ENCODE data around the gene PRUNE1.

The PRUNE1 gene

DNA sequence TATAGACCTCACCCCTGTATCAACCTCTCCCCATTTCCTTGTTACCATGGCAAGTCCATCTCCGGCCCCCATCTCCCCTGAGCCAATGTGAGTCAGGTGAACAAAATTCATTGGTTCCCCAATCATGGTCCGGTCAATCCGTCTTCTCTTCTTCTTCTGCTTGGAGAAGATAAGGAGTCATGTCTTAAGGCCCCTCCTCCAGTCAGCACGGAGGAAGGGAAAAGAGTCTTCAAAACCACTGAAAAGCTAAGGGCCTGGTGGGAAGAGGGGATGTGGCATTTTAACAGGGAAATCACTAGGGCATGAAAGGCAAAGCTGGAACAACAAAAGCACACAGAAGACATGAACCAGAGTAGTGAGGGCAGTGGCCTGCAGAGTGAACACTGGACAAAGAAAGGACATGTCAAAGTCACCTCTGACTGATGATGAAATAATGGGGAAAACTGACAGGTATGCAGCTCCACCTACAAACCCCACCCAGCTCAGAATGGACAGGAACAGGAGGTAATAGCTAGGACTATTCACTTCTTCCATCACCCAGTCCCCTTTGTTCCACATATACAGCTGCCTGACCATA is 46.8 kb downstream of the PRUNE1 start:
- no peak for DNase-seq

DNA sequence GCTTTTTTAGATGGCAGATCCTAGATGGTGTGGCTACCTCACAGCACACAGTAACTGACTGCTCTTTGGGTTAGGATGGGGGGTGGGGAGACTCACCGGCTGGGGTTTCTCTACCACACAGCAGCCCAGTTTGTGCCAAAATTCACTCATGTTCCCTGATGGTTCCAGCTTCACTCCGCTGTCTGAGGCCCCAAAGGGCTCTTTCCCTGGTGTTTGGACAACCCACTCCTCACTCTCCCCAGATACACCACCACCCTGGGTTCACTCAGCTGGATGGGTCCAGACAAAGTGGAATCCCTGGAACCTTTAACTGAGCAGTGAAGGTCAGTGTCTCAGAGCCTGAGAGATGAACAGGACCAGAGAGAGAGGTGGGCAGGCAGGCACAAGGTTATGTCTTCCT is 47.3 kb downstream of the PRUNE1 start:
- DNase-seq = no peak

DNA sequence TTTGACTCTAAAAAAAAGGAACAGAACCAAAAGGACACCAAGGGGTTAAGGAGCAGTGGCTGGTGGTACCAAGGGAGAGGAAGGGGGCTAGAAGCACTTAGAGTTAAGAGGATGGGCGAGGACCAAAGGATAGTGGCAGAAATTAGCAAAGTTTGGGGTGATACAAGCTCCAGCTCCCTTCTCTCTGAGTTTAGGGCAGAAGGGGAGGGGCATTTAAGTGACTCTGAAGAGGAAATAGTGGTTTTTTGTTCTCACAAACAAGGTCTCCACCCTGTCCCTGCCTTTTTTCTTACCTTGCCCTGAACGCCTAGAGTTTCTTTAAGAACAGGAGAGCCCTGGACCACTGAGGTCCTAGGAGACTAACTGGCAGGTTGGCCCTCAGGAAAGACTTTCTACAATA is 47.9 kb downstream of the PRUNE1 start:
- DNase-seq = no peak

DNA sequence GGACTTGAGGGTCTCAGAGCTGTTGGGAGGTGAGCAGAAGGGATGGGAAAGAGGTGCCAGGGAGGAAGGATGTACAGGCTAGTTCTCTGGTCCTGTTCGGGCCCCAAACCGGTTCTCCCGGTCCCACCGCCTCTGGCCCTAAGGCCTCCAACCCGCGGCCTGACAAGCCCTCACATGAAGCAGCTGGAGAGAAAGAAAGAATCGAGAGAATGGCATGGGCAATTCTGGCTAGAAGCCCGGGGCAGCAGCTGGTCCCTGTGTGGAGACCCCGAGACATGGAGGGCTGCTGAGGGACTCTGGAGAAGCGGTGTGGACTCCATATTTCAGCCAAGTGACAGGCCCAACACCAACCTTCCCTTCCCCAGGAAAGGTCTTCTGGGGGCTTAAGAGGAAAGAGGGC is 50.4 kb downstream of the PRUNE1 start:
- DNase-seq = peak in 1 of 2 donors; percentile 22

DNA sequence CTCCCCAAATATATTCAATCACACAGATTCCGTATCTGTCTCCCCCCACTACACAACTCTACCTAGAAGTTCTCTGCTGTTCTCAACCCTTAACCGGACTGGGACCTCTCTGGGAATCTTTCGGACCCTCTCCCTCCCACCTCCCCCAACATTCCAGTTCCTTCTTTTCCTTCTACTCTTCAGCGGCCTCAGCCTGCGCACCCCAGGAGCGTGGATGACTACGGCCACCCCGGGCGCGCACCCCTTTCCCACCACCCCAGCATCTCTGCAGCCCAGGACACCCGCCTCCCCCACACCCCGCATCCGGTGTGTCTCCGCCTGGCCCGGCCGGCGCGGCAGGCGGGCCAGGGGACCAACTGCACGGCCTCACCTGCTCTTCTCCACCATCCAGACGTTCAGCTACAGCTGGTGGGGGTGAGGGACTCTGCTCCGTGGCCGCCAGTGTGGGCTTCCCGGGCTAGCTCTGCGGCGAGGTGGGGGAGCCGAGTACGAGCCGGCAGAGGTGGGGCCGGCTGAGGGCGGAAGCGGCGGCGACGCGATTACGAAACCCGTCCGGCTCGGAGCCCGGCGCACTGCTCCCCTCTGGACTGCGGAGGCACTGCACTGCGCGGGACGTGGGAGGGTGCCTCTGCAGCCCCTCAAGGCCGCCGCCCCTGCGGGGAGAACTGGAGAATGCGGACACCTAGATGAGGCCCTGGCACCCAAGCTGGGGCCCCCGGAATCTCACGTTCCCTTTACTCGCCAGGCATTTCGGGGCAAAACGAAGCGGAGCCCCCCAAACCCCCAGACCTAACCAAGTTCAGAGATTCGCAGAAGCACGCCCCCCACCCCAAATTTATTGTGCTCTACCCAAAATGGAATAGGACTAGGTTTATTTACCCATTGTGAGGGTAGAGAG is 51.1 kb downstream of the PRUNE1 start, which contains the start of gene CDC42SE1:
Gene CDC42SE1 (minus strand): TSS at position 514 of the 898 bp plus-strand sequence. CDS start 3,892 bp downstream, outside the sequence.
- peak; percentile 83 to 87 for DNase-seq

DNA sequence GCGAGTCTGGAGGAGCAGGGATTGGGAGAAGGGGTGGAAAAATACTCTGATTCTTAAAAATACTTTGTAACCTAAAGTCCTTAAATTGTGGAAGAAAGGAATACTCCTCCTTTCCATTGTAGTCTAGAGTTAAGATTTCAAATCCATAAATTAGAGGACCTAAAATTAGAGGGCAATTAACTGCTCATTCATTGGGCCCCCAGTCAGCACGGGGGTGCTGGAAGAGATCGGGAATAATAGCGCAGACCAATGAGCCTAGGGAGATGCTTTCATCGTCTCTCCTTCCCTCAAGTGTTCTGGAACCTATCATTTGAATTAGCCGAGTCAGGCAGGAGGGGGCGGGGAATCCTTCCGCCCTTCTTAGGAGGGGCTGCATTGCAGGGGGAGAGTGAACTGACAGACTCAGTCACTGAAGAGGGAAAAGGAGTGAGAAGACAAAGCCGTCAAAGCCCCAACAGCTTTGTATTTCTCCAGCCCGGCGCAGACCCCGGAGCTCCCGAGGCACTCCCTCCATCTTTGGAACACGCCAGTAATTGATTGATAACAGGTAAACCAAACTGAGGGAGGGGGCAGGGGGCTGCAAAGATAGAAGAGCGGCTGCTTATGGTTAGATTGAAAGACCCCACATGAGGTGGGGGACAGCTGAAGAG is 51.9 kb downstream of the PRUNE1 start, which contains the start of gene MLLT11:
Gene MLLT11 (plus strand): TSS at position 391 of the 650 bp plus-strand sequence. CDS start 6,828 bp downstream, outside the sequence.
- no peak for DNase-seq

DNA sequence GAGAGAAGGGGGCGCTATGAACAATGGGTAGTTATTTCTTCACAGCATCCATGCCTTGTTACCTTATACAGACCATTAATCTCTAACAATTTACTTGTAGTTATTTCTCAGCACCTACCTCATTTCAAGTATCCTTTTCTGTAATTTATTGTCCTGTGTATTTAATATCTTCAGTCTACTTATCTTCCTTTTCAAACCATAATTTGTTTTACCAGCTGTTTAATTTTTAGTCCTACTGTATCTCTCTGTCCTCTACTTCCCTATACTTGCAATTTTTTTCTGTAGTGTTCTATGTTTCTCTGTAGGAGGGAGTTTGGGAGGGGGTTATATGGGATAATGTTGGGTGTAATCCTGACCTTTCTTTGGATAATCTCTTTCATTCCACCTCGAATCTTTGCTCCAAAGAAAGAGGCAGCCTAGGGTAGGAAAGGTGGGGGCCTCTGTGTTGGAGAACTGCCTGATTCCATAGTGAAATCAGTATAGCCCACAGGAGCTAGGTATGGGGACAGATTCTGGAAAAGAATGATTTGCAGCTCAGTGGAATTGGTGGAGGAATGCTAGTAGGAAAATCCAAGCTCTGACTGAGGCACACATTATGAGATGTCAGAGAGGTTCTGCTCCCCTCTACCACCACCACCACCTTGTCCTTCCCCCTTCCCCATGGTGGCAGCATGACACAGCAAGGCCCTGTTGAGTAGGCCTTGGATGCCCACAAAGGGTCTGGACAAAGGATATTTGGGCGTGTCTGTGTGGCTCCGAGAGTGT is 52.6 kb downstream of the PRUNE1 start:
- no peak for DNase-seq

DNA sequence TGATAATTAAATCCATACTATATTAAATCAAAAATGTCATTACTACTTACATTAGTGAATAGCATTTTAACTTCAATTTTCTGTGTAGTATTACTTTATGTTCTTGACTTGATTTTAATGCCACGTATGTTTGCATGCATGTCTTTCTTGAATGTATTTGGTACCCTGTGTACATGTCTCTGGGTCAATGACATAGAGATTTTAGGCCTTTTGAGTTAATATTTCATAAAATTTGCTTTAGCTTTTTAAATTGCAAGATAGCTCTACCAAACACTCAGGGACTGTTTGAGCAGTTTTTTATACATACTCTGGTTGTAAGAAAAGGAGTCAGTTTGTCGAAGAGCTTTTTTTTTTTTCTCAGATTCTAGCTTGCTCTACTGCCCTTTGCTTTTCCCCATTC is 53.5 kb downstream of the PRUNE1 start:
- DNase-seq = no peak

DNA sequence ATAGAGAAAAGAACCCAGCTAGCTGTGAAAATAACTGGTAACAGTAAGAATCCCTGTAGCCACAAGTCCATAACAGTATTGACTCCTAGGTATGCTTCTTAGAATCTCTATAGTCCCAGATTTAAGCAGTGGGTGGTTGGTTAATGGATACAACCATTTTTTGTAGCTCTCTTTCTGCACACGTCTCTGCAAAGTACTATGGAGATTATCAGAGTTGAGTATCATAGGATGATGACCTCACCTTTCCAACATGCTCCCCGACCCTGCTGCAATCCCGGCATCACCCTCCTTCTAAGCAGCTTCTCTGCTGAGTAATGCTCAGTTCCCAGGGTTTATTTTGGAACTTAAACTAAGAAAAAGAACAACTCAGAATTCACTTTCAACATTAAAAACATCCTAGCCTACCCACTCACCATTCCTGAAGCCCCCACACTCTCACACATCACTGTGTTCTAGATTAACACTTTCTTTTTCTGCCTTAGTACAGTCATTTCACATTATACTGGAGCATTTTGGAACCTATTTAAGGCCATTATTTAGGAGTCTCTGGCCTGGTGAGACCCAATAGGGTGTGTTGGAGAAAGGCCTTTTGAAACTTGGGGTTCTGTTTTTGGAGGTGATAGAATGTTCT is 54.6 kb downstream of the PRUNE1 start:
- no peak for DNase-seq

DNA sequence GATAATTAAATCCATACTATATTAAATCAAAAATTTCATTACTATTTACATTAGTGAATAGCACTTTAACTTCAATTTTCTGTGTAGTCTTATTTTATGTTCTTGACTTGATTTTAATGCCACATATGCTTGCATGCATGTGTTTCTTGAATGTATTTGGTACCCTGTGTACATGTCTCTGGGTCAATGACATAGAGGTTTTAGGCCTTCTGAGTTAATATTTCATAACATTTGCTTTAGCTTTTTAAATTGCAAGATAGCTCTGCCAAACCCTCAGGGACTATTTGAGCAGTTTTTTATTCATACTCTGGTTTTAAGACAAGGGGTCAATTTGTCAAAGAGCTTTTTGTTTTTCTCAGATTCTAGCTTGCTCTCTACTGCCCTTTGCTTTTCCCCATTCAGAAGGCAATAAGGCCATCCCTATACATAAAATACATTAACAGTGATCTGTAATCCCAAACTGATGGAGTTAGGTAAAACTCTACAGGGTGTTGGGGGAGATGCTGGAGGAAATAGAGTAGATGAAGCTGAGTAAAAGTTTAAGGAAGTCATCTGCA is 56.9 kb downstream of the PRUNE1 start:
- DNase-seq = no peak

DNA sequence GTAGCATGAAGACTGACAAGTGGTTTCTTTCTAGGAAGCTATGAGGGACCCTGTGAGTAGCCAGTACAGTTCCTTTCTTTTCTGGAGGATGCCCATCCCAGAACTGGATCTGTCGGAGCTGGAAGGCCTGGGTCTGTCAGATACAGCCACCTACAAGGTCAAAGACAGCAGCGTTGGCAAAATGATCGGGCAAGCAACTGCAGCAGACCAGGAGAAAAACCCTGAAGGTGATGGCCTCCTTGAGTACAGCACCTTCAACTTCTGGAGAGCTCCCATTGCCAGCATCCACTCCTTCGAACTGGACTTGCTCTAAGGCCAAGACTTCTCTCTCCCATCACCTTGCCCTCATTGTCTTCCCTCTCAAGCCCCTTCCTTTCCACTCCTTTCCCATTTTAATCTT is 58.9 kb downstream of the PRUNE1 start:
- no peak for DNase-seq

DNA sequence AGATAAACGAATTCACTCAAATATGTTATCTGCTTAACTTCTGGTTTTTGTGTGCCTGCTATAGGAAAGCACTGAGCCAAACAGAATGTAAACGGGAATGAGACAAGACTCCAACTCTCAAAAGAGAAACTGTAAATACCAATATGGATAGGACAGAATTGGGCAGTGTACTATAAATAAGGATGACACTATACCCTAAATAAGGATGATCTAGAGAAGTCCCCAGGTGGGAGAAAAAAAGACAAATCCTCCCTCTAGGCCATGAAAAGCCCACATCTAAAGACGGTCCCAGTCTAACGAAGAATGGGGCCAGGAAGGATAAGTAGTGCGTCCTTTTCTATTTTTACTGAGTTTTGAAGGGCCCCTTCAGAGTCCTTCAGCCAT is 60.8 kb downstream of the PRUNE1 start:
- DNase-seq = no peak

DNA sequence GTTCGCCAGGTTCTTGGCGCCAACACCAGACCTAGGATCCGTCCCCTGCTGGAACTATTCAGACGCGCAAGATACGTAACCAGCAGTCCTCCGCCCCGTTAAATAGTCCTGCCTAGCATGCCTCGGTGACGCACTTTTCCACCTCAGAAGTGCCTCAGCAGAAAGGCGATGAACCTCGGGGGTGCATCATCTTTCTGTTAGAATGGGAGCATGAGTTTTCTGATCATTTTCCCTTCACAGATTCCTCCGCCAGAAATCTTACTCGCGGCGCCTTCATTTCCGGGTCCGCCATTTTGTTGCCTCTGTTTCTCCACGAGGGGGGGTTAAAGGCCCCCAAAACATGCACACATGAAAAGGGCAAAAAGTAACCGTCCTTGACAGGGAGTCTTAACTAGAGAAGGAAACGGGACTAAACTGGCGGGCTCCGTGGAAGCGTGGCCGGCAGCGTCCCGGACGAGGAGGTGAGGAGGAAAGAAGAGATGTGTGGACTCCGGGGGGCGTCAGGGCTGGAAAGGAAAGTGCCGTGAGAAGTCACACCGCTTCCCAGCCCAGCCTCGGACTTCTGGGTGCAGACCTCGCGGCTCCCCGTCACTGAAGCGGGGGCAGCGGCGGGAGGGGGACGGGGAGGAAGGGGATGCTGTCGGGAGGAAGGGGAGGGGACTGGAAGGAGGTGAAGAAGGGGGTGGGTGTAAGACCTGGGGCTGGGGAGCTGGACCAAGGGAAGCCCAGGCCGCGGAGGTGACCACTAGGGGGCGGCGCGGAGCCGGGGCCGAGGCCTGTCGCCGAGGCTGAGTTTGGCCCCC is 62.4 kb downstream of the PRUNE1 start, which contains the start of gene GABPB2:
Gene GABPB2 (plus strand): TSS at position 288 of the 803 bp plus-strand sequence. CDS start 17,429 bp downstream, outside the sequence.
- DNase-seq = peak; percentile 91 to 94

DNA sequence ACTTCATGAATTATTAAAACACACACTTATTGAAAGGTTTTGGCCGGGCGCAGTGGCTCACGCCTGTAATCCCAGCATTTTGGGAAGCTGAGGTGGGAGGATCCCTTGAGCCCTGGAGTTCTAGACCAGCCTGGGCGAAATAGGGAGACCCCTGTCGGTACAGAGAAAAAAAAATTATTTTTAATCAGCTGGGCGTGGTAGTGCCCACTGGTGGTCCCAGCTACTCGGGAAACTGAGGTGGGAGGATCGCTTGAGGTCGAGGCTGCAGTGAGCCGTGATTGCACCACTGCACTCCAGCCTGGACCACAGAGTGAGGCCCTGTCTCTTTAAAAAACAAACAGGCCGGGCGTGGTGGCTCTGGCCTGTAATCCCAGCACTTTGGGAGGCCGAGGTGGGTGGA is 64.0 kb downstream of the PRUNE1 start:
- no peak for DNase-seq

Data from stimulated activated CD4-positive, alpha-beta T cell treated with anti-CD3 and anti-CD28 coated beads, Interleukin-2, amount 100 ng/mL, for 24 hours (primary cell).